ENCODE results near the gene TENT5A.

GRCh38 chr6:81786150-81786549 is 33.7 kb upstream of the TENT5A start:
- TF ChIP-seq POLR2A (IDR thresholded peaks at IDR 0.05; ENCODE audit: low read depth, low read length) (no peak), TAF1 (IDR thresholded peaks at IDR 0.05; ENCODE audit: low read depth, low read length) (no peak)
